ENCODE results near the gene CLSTN2. TPM values are rescaled to one million over a fixed set of nuclear protein-coding genes. Genes with fewer than 3 reads are reported as not detected.

Gene CLSTN2
- total and polyA plus RNA-seq, 12 donors, result 0.67 to 17.8 (median 5.3) TPM

- TF ChIP-seq POLR2A (IDR thresholded peaks at IDR 0.05), result no peak
- no peak for TF ChIP-seq CTCF (IDR thresholded peaks at IDR 0.05)
- Histone ChIP-seq H3K9me3 (replicated peaks in 1 of 3) (no peaks in the 10 kb centered on the region), H3K27ac (no peak overlapping the region), H3K27me3 (peaks cover 9% of the 10 kb centered on the region), H3K4me1 (replicated peaks in 1 of 2) (no peaks in the 10 kb centered on the region), H3K36me3 (replicated peaks in 1 of 2) (no peaks in the 10 kb centered on the region), H3K4me3 (no peak overlapping the region)
- intact Hi-C loops (cut with DNase I), result no loop called here
- 76 to 89% (median 82%) methylated on average over 4 of the region's 4 CpGs for WGBS, 4 donors
- DNase-seq, result no peak
Observed at GRCh38 chr3:139941580-139941979, 6.6 kb downstream of the CLSTN2 start.

GRCh38 chr3:139944256-139944910, 9.4 kb downstream of the CLSTN2 start:
- H3K4me3 ChIP-seq, result no peak overlapping the region
- intact Hi-C loops (cut with DNase I), result no loop called here
- WGBS, 4 donors, result 84 to 97% (median 89%) methylated on average over 7 of the region's 7 CpGs
- DNase-seq, result no peak
- no peak overlapping the region for H3K27ac ChIP-seq
- H3K9me3 ChIP-seq (replicated peaks in 1 of 3), result no peaks in the 10 kb centered on the region
- TF ChIP-seq CTCF (IDR thresholded peaks at IDR 0.05) (no peak), POLR2A (IDR thresholded peaks at IDR 0.05) (no peak)
- no peaks in the 10 kb centered on the region for H3K27me3 ChIP-seq
- H3K36me3 ChIP-seq (replicated peaks in 1 of 2), result no peaks in the 10 kb centered on the region
- H3K4me1 ChIP-seq (replicated peaks in 1 of 2), result no peaks in the 10 kb centered on the region

- 77 to 87% (median 83%) methylated on average over 4 of the region's 4 CpGs for WGBS, 4 donors
- Histone ChIP-seq H3K27ac (no peak overlapping the region), H3K9me3 (replicated peaks in 1 of 3) (no peaks in the 10 kb centered on the region), H3K36me3 (replicated peaks in 1 of 2) (no peaks in the 10 kb centered on the region), H3K27me3 (no peaks in the 10 kb centered on the region), H3K4me3 (no peak overlapping the region), H3K4me1 (replicated peaks in 1 of 2) (no peaks in the 10 kb centered on the region)
- intact Hi-C loops (cut with DNase I), result no loop called here
- no peak for DNase-seq
- TF ChIP-seq POLR2A (IDR thresholded peaks at IDR 0.05) (no peak), CTCF (IDR thresholded peaks at IDR 0.05) (no peak)
Observed at GRCh38 chr3:139945386-139945785, 10.4 kb downstream of the CLSTN2 start.

GRCh38 chr3:139945942-139946341, 11.0 kb downstream of the CLSTN2 start:
- intact Hi-C loops (cut with DNase I), result no loop called here
- H3K27ac ChIP-seq, result no peak overlapping the region
- no peaks in the 10 kb centered on the region for H3K4me1 ChIP-seq (replicated peaks in 1 of 2)
- H3K36me3 ChIP-seq (replicated peaks in 1 of 2), result no peaks in the 10 kb centered on the region
- no peak for TF ChIP-seq CTCF (IDR thresholded peaks at IDR 0.05)
- TF ChIP-seq POLR2A (IDR thresholded peaks at IDR 0.05), result no peak
- no peak for DNase-seq
- no peaks in the 10 kb centered on the region for H3K27me3 ChIP-seq
- no peak overlapping the region for H3K4me3 ChIP-seq
- no peaks in the 10 kb centered on the region for H3K9me3 ChIP-seq (replicated peaks in 1 of 3)
